WERI-Rb-1 (cell line): ENCODE measurements around the gene MYCN.

ENCODE experiments used
- DNase-seq: peaks from one replicate; pipeline ENCODE4 v3.0.0-alpha.2; 2020
- H3K27ac ChIP-seq: fragments of 250-450 bp; sonication (Bioruptor Pico); 2 replicates; pipeline ENCODE4 v1.5.1; 2020; ENCODE audit warnings: mild to moderate bottlenecking, moderate library complexity
- H3K27me3 ChIP-seq: fragments of 250-450 bp; sonication (Bioruptor Pico); 2 replicates; pipeline ENCODE4 v1.5.1; 2021; ENCODE audit warnings: mild to moderate bottlenecking, low read depth, moderate library complexity; ENCODE audit not compliant: insufficient read depth, severe bottlenecking
- H3K36me3 ChIP-seq: fragments of 250-450 bp; sonication (Bioruptor Pico); 2 replicates; pipeline ENCODE4 v1.5.1; 2020; ENCODE audit warnings: mild to moderate bottlenecking, moderate library complexity
- H3K4me3 ChIP-seq: 2 replicates; pipeline ENCODE4 v1.5.1; 2011; ENCODE audit warnings: low read depth, mild to moderate bottlenecking, control low read depth, low read length
- H3K9me3 ChIP-seq: fragments of 250-450 bp; sonication (Bioruptor Pico); 2 replicates; pipeline ENCODE4 v1.5.1; 2021; ENCODE audit warnings: mild to moderate bottlenecking, moderate library complexity; ENCODE audit not compliant: severe bottlenecking
- CTCF ChIP-seq: IDR thresholded peaks from 2 replicates; pipeline ENCODE4 v1.5.1; 2011; ENCODE audit warnings: low read depth, mild to moderate bottlenecking, control low read depth, inconsistent platforms, low read length

Gene MYCN

DNA sequence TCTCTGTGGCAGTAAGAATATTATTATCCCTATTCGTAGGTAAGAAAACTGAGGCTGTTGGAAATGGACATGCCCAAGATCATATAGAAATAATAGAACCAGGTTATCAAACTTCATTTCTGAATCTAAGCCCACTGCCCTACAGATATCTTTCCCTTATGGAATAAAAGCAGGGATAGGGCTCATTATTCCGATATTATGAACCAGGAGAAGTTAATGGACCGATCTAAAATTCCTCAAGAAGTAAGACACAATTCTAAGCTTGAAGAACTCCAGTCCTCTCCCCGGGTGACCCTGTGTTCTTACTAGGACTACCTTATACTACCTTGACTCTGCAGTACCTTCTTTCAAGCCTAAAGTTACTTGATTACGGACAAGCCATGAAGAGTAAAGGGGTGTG lies 8.4 kb upstream of the MYCN start:
- Histone ChIP-seq H3K9me3 (peaks cover 3% of the 10 kb centered on the region), H3K4me3 (no peak overlapping the region), H3K27me3 (no peaks in the 10 kb centered on the region), H3K36me3 (no peaks in the 10 kb centered on the region), H3K27ac (no peak overlapping the region)
- DNase-seq: no peak
- no peak for TF ChIP-seq CTCF

GRCh38 chr2:15932394-15933183 lies 7.8 kb upstream of the MYCN start:
- TF ChIP-seq CTCF: no peak
- H3K27me3 ChIP-seq: no peaks in the 10 kb centered on the region
- H3K4me3 ChIP-seq: no peak overlapping the region
- peaks cover 3% of the 10 kb centered on the region for H3K9me3 ChIP-seq
- H3K27ac ChIP-seq: no peak overlapping the region
- H3K36me3 ChIP-seq: no peaks in the 10 kb centered on the region
- no peak for DNase-seq

DNA sequence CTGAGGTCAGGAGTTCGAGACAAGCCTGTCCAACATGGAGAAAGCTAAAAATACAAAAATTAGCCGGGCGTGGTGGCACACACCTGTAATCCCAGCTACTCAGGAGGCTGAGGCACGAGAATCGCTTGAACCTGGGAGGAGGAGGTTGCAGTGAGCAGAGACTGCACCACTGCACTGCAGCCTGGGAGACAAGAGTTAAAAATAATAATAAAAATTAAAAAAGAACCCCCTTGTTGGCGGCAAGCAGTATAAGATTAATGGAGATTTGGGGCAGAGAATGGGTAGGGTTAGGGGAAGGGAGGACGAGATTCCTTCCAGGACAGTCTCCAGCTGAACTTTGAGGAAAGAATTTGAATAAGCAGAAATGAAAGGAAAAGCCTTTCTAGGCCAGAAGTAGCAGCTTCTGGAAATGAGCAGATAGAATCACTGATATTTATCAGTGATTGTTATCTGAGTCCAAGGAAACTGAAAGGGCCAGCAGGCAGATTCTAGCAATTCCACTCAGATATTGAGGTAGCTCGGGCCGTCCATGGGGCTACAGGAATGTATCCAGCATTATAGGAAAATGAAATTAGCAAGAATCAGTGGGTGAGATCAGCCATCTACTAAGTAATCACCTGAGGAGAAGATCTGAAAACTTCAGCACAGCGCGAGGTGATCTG lies 7.0 kb upstream of the MYCN start:
- H3K27ac ChIP-seq: no peak overlapping the region
- peaks cover 3% of the 10 kb centered on the region for H3K9me3 ChIP-seq
- no peak for DNase-seq
- TF ChIP-seq CTCF: no peak
- H3K27me3 ChIP-seq: no peaks in the 10 kb centered on the region
- no peak overlapping the region for H3K4me3 ChIP-seq
- no peaks in the 10 kb centered on the region for H3K36me3 ChIP-seq

DNA sequence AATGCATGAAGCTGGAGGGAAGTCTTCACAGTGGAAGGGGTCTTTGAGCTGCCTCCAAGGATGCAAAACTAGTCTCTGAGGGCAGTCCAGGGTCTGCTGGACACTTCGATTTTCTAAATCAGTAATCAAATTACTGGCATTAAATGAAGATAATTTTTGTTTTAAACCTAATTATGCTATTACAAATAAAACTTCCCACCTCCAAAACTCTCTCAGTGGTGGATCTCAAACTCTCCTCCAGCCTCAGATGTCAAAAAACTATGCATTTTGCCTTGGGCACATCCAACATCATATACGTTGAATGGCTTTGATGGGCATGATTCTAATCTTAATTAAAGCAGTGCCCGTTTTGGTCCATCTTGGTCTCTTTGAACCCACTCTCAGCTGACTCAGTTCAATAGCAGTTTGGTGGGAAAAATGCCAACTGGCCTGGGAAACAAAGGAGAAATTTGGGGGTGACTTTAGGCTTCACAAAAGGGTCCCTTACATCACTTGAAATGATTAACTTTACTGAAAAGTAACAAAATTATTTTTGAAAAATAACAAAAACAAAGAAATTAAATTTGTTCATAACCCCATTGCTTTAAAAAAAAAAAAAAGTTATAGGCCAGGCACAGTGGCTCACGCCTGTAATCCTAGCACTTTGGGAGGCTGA lies 5.9 kb upstream of the MYCN start:
- no peak overlapping the region for H3K4me3 ChIP-seq
- DNase-seq: no peak
- no peak overlapping the region for H3K27ac ChIP-seq
- no peaks in the 10 kb centered on the region for H3K36me3 ChIP-seq
- TF ChIP-seq CTCF: no peak
- peaks cover 3% of the 10 kb centered on the region for H3K9me3 ChIP-seq
- H3K27me3 ChIP-seq: no peaks in the 10 kb centered on the region

DNA sequence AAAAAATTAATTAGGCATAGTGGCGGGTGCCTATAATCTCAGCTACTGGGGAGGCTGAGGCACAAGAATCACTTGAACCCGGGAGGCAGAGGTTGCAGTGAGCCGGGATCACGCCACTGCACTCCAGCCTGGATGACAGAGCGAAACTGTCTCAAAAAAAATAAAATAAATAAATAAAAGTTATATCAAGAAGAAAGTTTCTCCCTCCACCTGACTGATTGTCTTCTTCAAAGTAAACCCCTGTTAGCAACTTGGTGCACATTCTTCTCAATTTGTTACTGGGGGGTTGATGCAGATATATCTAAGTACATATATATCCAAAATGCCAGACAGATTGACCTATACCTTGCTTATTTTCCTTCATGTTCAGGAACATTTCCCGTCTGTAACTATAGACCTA lies 5.2 kb upstream of the MYCN start:
- no peak for DNase-seq
- Histone ChIP-seq H3K27me3 (no peaks in the 10 kb centered on the region), H3K4me3 (no peak overlapping the region), H3K36me3 (no peaks in the 10 kb centered on the region), H3K27ac (no peak overlapping the region), H3K9me3 (peaks cover 3% of the 10 kb centered on the region)
- no peak for TF ChIP-seq CTCF
